Retinal pigment epithelial cell (primary cell): ENCODE data around the gene NAB2.

Experiments
- DNase-seq: peaks from one replicate; pipeline ENCODE4 v3.0.0-alpha.2; 2010; ENCODE audit warnings: low read depth
- H3K4me3 ChIP-seq: 2 replicates; pipeline ENCODE4 v1.5.1; 2011; ENCODE audit warnings: mild to moderate bottlenecking, low read length, control low read depth, moderate library complexity
- TF ChIP-seq, protein P1 (sequence below): conservative IDR thresholded peaks from 2 replicates; pipeline ENCODE4 v1.5.1; 2011; ENCODE audit warnings: low read depth, low read length, control low read depth, inconsistent platforms

NAB2 gene

DNA sequence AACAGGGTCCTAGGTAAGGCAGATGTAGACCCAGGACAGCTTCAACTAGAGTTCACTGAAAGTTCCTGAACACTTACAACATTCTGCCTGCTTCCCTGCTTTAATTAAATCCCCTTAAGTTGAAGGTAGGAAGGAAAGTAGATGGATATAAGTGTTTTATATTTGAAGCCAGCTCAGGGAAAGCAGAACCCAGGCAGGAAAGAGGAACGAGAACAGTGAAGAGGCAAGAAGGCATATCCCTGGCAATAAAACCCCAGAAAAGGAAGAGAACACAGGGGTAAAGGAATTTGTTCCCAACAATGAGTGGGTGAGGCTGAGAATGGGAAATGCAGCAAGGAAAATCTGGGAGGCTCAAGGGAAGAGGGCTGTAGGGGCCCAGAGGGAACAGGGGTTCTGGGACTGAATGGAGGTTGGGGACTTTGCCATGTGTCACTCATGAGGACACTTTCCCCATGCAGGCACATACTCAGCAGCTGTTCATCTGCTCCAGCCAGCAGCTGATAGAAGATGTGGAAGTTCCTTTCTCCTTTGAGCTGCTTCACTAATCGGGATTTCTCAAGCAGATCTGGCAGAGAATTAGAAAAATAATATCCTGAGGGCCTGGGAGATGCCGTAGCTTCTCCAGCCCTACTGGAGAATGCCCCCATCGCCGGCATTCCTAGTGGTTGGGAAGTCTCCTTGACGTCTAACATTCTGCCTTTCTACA lies 42.7 kb upstream of the NAB2 start:
- no peak for DNase-seq
- H3K4me3 ChIP-seq: no peak overlapping the region
- TF ChIP-seq, protein P1, sequence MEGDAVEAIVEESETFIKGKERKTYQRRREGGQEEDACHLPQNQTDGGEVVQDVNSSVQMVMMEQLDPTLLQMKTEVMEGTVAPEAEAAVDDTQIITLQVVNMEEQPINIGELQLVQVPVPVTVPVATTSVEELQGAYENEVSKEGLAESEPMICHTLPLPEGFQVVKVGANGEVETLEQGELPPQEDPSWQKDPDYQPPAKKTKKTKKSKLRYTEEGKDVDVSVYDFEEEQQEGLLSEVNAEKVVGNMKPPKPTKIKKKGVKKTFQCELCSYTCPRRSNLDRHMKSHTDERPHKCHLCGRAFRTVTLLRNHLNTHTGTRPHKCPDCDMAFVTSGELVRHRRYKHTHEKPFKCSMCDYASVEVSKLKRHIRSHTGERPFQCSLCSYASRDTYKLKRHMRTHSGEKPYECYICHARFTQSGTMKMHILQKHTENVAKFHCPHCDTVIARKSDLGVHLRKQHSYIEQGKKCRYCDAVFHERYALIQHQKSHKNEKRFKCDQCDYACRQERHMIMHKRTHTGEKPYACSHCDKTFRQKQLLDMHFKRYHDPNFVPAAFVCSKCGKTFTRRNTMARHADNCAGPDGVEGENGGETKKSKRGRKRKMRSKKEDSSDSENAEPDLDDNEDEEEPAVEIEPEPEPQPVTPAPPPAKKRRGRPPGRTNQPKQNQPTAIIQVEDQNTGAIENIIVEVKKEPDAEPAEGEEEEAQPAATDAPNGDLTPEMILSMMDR: no peak

DNA sequence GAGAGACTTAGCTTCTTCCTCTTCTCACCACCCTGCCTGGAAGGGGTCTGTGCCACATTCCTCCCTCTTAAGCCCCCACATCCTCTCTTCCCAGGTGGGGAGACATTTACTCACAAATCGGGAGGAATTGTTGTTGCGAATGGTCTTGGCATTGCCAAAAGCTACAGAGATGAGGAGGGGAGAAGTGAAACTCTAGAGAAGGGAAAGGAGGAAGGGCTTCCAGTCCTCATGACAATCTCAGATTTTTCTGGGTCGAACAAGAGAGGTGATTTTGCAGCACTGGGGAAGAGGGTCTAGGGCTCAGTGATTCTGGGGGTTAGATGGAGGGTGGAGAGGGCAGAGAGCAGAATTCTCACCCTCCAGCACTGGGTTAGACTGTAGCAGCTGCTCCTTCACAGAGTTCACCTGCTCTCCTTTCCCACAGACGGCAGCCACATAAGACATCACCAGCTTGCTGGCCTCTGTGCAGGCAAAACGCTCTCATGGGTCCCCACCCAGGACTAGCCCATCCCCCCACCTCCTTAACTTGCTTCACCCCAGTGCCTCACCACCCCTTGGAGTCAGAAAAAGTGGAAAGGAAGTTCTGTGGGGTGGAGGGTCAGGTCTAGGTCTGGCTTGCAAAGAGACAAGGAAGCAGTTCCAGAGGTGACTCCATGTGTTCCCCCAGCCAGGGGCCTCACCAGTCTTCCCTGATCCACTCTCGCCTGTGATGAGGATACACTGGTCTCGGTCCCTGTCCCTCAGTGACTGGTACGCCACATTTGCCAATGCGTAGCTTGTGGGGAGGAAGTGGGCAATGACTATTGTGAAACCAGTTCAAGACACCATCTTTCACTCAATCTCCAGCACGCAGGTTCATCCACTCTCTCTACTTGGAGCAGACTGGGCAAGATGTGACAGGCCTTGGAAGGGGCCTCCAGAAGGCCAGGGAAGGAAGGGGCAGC lies 41.7 kb upstream of the NAB2 start:
- TF ChIP-seq, protein P1: no peak
- no peak for DNase-seq
- H3K4me3 ChIP-seq: no peak overlapping the region

DNA sequence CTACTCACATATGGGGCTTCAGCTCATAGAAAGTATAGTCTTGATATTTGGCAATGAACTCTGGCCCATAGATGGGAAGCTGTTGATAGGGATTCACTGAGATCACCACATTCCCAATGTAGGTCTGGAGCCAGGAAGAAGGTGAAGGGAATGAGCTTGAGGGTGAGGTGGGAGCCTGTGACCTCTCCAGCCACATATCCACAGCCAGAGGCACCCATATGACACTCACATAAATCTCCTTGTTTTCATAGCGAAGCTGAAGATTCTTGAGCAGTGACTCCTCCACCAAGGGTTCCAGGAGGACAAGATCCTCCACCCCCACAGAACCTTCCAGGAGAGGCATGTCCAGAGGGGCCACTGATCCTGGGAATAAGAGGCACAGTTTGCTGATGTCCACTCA lies 40.9 kb upstream of the NAB2 start:
- no peak overlapping the region for H3K4me3 ChIP-seq
- TF ChIP-seq, protein P1: no peak
- DNase-seq: no peak

DNA sequence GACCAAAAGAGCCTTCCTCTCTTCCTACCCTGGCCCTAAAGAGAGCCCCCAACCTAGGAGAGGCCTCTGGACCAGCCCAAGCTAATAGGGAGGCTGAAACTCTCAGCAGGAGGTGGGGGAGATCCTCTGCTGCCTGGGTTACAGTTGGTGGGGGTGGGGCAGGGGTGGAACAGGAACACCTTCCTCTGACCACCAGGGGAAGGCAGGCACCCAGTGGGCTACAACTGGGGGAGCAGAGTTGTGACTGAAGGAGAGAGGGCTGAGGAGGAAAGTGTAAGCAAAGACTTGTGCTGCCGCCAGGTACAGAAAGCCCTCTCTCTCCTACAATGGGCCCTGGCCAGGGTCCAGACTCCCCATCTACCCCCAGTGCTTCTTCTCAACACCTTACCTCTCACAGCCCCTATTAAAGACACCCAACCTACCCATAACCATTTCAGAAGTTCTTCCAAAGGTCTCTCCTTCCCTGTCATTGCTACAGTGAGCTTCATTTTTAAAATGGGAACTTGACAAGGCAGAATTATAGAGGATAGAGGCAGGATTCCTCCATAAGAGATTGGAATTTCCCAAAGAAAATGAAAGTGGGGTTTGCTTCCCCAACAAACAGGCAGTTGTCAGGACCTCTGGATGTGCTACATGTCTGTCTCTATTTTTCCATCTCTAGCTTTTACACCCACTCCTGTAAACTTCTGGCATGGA lies 40.3 kb upstream of the NAB2 start:
- no peak for DNase-seq
- TF ChIP-seq, protein P1: no peak
- H3K4me3 ChIP-seq: no peak overlapping the region

DNA sequence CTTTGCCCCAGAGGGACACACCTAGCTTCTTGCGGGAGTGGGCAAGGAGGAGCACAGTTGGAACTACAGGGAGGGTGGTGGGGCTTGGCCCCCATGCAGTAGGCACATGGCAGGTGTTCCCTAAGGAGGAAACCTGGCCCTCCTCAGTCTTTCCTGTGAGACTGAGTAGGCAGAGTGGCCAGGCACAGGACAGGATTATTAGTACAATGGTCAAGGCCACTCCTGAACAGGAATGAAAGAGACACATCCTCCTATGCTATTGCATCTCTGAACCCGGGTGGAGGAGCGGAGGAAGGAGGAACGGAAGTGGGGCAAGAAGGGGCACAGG lies 39.8 kb upstream of the NAB2 start:
- no peak overlapping the region for H3K4me3 ChIP-seq
- no peak for DNase-seq
- TF ChIP-seq, protein P1: no peak

DNA sequence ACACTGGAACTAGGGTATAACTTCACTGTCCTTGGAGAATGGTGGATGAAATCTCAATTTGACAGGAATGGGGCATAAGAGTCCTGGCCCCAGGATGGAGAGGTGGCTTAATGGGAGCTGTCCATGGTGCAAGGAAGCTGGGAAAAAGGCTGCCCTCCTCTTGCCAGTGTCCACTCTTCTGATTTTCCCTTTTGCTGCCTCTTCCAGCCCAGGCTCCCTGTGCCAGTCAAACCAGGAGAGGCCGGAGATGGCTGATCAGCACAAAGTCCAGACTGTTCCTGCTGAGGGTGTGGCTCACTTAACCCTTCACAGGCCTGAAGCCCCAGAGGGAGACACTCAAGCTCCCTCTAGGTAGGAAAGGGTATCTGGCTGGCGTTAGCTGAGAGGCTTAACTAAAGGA lies 39.0 kb upstream of the NAB2 start, which contains the start of gene MYO1A:
Gene MYO1A (minus strand): TSS at position 240 of the 400 bp plus-strand sequence. CDS start 1,806 bp downstream, outside the sequence.
- TF ChIP-seq, protein P1: no peak
- DNase-seq: no peak

More for the DNA sequence above, 39.0 kb upstream of the NAB2 start, which contains the start of gene MYO1A:
- no peak within 1 kb of the TSS for H3K4me3 ChIP-seq
